CD4-positive, alpha-beta T cell treated with Interleukin-6 at 100 ng/mL for 8 hours (primary cell): ENCODE measurements around the gene VAV2.
A peak's percentile ranks its signal among the peaks of the same experiment; 100 is the strongest.
"Not testable (repeated sequence)": the region's sequence is repeated elsewhere in the genome, so short reads cannot be mapped to it uniquely, and the experiment has no call there.

ENCODE experiments used
- DNase-seq: peaks from one replicate; pipeline ENCODE4 v3.0.0-alpha.2; 2020; ENCODE audit warnings: mixed read lengths, low spot score

Gene VAV2

DNA sequence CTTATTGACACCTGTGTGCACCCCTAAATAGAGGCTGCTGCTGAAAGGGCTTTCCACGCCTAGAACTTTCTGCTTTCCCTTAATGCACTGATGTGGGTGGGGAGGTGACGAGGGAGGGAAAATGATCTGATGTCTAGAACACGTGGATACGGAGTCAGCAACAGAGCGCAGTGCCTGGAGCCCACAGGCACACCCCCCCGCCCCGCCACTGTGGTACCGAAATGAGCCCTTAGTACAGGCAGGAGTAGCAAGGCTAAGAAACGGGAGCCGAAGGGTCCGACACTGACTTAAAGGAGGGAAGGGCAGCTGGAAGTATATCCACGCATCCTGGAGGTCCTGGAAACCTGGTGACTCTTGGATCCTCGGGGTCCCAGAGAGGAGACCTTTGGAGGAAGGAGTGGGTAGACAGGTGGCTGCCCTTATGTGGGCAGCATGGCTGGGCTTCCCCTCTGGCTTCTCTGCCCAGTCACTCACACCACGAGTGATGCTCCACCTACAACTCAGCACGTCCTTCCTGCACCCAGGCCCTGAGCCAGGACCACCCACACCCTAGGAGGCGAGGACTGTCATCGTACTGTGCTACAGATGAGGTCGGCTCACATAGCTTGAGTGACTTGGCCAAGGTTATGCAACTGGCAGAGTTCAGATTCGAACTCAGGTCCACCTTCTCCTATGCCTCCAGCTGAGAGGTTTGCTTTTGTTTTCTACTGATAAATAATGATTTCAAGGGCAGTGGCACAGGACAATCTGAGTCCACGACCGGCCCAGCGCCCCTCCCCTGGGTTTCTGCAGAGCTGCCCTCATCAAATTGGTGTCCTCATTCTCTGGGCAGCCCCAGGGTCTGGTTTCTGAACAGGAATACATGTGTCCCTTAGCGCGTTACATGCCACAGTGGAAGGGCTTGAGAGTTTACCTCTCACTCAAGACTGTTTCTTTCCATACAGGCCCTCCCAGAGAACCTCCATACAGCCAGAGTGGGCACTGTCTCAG is 4.7 kb upstream of the VAV2 start:
- DNase-seq, result no peak

DNA sequence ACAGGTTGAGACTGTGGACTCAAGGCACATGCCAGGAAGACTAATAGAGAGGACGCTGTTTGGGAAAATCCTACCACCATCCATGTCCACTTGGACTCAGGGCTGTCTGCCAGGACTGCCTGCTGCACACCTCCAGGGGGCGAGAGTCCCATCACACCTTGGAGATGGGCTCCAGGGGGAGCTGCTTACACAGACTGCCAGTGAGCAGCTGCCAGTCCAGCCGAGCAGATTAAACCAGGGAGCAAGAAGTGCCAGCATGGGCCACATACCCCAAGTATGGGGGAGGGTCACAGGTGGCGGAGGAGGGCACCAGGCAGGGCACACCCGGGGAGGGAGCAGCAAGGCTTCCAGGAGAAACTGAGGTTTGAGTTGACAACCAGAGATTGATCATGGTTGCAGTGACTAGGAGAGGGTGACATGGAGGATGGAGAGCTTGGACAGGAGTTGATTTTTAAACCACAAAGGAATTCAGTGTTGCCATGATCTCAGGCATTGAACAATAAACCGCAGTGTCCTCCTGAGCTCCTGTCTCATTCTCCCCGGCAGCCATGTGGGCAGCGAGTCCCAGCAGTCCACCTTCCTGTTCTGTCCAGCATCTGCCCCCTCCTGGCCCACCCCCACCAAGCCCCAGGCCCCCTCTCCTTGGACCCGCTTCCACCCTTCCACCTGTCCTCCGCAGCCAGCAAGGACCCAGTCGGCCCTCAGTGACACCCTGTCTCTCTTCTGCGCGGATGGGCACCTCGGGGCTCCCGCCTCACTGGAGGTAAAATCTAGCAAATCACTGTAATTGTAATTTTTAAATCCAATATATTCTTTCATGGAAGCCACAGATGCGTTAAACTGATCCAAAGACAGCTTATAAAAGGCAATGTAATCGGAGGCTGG is 3.1 kb upstream of the VAV2 start:
- no peak for DNase-seq

DNA sequence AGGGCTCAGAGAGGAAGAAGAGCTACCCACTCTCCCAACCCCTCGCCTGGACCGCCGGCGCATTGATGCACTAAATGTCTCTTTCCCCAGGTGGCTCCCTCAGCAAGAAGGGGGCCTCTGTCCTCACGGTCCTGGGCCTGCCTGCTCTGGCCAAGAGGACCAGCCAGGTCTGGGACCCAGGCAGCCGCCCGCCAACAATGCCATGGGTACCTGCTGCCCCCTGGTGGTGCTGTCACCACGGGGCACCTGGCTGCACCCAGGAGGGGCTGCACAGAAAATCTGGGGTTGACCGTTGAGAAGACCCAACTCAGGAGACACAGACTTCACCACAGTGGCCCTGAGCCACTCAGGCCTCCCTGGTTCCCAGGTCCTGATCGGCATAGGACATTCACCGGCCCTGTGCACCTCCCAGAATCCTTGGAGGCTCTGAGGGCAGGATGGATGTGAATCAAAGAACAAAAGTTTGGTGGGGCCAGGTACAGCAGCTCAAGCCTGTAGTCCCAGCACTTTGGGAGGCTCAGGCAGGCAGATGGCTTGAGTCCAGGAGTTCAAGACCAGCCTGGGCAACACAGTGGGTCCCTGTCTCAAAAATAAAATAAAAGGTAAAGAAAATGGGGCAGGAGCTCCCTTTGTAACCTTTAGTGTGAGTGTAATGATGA is 2.4 kb upstream of the VAV2 start:
- peak; percentile 73 for DNase-seq

DNA sequence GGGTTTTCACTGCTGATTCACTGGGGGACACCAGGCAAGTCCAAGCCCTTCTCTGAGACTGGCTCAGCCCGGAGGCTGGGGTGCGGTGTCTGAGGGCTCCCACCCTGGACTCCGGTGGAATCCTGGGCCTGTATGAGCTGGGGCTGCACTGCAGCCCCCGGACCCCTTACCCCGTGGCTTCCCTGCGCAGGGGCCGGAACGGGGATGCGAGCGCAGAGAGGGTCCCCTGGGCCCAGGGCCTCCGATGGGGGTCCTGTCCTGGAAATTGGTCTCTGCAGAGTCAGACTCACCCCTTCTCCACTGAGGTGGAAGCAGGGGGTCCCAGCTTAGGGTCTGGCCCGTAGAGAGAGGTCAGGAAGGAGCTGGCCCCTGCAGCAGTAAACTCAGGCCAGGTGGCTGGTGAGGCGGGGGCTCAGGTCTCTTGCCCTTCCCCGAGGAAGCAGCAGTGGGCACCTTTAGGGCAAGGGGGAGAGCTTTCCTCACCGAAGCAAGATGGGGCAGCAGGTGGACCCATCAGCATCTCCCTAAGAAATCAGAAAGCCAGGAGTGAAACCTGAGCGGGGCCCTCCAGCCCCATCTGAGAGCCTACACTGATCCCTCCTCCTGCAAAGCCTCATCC is 1.6 kb upstream of the VAV2 start:
- DNase-seq, result no peak

DNA sequence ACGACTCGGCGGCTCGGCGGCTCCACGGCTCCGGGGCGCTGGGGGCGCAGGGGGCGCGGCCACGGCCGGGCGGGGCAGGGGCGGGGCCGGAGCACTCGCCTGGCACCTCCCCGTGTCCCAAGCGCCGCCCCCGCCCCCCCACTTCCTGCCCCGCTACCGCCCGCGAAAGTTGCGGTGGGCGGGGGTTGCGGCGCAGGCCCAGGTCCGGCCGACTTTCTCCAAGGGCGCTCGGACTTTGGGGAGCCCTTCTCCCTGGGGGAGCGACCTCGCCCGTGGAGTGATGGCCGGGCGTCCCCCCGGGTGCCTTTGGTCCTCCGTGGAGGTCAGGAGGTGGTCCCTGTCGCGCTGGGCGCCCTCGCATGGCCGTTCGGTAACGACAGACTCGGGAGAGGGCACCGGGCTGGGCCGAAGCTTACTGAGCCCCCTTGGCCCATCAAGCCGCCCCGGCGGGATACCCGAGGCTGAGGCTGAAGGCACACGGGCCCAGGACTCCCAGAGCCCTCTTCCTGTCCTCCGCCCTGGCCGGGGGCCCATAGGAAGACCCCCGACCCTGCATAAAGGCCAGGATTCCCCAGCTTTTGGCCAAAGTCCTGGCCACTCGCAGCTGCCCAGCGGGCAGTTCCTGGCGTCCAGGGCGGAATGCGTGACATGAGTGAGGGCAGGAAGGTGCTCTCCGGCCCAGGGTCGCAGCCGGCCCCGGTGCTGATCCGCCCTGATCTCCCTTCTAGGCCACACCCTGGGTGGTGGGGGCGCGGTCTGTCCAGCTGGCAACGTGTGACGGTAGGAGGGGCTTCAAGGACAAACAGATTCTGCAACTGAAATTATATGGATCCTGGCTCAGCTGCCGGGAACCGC is 883 bp upstream of the VAV2 start:
- peak; percentile 63 for DNase-seq

DNA sequence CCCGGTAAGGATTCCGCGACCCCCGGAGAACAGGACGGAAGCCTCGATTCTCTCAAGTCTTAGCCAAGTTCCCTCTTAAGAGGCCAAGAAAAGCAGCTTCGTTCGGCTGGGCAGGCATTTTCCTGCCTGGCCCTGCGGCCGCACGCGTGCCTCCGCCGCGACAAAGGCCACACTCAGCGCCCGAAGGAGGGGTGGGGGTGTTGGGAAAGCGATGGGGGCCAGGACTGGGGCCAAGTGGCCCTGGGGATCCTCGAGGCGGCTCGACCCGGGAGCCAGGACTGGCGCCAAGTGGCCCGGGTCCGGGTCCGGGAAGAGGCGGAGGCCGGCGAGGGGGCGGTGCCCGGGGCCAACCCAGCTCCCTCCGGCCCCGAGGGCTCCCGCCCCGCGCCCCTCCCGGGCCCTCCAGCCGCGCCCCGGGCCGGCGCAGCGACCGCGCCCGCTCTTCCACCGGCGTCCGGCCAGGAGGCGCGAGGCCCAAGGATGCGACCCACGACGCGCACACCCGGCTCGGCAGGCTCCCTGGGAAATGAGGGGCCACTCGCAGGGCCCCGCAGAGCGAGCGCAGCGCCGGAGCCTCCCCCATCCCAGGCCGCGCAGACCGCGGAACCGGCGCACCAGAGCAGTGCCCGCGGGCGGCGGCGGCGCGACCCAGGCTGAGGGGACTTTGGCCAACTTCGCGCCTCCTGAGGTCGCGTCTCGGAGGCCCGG is 756 bp downstream of the VAV2 start:
- no peak for DNase-seq

DNA sequence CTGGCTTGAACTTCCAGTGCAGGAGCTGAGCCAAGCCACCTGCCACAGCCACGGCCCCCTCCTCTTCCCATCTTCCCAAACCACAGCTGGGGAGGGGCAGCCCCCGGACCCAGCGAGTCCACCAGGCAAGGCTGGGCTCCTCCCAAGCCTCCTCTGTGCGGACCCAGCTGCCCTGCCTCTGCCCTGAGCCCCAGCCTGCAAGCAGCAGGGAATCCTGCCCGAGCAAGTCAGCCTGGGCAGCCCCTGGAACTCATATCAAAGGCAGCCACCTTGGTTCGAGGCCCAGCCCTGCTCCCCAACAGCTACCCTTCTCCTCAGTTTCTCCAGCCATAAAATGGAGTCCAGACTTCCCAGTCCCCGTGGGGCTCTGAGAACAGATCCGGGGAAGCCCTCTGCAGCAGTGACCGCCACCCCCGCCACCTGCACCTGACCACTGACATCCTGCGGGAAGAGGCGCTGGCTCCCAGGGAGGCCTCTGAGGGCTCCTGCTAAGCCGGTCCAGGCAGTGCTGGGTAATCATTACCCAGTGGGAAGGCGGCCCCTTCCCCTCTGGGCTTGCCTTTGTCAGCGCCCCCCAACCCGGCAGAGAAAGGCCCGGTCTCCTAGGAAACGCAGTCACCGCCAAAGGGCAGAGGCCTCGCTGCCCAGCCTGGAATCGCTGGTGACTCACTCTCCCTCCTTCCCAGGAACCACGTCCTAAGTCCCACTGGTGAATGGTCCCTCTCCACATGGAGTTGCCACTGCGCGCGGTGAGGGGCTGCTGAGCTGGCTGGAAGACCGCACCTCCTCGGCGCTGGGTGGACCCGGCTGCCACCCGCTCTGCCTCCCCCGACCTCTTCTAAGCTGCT is 1.5 kb downstream of the VAV2 start:
- no peak for DNase-seq

DNA sequence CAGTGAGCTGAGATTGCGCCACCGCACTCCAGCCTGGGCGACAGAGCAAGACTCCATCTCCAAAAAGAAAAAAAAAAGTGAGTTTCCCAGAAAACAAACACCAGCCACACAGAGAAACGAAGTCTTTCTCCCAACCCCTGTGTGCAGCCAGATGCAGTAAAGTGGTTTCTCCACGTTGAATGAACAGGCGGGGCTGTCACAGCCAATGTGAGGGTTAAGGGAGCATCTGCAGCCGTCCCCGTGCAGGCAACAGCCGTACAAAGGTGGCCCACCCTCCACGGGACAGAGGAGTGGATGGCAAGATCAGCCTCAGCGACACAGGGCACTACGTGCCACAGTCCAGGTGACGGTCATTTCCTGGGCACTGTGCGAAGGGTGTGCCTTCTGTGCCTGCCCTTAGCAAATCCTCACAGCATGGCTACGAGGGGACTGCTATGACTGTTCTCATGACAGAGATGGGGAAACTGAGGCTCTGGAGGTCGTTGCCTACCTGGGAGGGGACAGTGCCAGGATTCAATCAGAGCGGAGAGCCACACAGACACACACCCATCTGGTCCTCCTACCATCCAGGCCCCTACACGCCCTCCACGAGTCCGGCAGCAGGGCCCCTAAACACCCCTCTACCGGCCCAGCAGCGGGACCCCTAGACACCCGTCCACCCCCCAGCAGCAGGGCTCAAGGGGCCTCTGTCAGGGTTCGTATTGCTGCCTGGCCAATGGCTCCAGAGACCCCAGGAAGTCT is 2.3 kb downstream of the VAV2 start:
- no peak for DNase-seq

DNA sequence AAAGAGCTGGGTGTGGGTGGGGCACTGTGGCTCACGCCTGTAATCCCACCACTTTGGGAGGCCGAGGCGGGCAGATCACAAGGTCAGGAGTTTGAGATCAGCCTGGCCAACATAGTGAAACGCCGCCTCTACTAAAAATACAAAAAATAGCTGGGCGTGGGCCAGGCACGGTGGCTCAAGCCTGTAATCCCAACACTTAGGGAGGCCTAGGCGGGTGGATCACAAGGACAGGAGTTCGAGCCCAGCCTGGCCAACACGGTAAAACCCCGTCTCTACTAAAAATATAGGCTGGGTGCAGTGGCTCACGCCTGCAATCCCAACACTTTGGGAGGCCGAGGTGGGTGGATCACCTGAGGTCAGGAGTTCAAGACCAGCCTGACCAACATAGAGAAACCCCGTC is 3.4 kb downstream of the VAV2 start:
- DNase-seq, result not testable (repeated sequence)

DNA sequence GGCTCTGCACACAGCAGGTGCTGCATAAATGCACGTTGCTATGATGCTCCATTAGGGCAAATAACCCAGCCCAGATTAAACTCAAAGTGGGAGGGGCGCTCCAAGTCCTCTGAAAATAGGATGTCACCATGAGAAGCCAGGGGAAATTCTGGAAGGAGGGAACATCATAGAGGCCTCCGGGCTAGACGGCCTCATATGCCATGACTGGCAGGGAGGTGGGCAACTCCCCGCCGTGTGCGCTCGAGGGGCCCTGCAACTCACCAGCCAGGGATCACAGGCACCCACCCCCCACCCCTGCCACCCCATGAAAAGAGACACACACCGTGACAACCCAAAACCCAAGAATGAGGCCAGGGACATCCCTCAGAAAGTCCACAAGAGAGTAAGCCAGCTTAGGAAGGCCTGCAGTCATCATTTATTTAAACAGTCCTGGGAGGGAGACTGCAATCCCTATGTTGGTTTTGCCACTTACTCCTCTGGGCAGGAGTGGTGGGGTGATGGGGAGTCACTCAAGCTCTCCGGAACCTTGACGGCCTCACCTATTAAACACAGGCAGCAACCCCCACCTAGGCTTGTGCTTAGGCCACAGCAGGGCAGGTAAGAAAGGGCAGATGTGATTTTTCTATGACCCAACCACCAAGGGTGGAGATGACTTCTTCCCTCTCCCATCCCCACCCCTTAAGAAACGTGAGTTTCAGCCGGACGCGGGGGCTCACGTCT is 4.0 kb downstream of the VAV2 start:
- no peak for DNase-seq

DNA sequence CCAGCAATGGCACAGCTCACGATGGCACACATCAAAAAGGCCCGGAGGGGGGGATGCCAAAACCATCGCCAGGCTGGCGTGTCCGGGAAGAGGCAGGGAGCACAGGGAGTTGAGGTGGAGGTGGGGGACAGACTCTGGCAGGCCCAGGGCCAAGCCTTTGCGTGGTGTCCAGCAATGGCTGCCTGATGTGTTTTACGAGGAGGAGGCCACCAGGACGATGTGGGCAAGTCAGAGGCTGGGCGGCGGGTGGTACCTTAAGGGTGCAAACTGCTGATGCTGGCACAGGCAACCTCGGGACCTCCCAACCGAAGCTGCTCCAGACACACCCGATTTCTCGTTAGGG is 4.7 kb downstream of the VAV2 start:
- no peak for DNase-seq

DNA sequence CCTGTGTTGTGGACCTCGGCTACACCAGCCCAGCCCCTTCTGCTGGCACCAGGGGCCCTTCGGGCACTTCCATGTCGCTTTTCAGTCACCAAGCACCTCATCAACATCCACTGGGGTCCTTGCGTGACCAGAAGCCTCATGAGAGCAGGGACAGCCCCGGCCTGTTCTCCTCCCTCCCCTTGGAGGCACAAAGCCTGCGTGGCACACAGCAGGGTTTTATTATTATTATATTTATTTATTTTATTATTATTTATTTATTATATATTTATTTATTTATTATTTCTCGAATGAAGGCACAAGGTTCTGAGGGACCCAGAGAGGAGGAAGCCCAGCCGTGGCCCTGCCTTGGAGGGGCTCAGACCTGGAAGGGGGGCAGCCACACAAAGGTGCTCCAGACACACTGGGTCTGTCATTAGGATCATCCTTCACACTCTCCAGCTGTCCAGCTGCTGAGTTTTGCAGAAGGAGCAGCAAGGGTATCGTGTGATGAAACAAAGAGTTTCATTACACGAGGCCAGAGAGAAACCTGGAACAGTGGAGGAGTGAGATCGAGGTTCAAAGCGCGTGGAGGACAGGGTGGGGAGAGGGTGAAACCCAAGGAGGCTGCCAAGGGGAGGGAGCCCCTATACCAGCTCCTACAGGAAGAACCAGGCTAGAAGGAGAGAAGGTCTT is 5.2 kb downstream of the VAV2 start:
- no peak for DNase-seq

DNA sequence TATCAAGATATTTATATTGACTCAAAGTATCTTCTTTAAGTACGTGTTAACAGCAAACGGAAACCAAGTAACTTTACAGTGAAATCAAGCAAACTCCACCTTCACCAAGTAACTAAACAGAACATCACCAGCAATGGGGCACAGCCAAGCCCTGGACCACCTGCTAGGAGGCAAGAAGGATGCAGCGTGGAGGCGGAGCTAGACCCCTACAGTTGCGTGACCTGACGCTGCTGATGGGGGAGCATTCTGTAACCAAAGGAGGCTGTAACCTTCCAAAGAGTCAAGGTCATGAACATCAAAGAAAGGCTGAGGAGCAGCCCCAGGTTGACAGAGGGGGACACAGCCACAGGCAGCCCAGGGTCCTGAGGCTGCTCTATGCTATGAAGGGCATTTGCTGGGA is 6.1 kb downstream of the VAV2 start:
- no peak for DNase-seq

DNA sequence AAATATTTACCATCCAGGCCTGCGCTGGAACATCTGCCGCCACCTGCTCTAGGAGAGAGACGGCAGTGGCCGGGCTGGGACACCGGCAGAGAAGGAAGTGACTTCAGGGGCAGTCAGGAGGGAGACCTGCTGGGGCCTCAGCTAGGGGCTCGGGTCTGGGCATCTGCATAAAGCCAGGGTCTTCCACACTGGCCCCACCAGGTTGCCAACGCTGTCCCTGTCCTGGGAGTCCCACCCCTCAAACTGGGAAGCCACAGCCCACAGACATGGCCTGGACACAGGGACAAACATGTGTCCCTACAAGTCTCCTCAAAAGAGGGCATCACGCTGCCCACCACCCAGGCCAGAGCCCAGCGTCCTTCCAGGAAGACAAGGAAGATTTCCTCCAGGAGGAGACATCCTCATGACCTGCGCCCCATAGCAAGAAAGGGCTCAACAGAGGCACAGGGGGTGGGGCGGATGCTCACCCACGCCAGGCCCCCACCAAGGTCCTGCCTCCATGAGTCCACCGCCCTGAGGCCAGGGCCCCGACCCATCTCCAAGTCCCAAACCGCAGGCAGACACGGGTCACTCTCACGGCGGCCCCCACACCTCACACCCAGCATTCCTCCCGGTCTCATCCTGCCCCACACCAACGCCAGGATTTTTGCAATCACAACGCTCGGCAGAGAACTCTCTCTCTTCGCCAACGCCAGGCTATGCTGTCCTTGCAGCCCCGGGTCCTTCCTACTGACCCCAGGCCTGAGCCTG is 9.0 kb downstream of the VAV2 start:
- no peak for DNase-seq

DNA sequence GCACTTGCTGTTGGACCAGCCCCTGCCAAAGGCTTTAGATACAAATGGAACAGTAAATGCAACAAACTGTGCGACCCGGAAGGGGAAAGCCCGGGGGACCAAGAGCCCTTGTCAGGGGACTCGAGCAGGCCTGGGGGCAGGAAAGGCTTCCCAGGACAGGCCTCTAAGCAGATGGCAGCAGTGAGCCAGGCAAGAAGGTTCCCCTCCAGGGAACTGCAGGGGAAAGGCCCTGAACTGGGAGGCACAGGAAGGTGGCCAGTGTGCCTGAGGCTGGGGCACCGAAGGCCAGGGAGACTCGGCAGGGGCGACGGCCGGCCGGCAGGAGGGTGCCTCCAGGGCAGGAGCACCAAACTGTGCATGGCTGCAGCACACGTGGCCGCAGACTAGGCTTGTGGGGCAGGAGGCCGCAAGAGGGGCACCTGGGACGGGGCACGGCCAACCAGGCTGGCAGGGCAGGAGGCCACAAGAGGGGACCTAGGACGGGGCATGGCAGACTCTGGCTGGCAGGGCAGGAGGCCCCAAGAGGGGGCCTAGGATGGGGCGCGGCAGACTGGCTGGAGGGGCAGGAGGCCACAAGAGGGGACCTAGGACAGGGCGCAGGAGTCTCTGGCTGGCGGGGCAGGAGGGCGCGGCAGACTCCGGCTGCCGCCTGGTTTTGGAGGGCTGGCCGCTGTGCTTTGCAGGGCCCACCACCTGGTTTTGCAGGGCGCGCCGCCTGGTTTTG is 10.0 kb downstream of the VAV2 start:
- no peak for DNase-seq

DNA sequence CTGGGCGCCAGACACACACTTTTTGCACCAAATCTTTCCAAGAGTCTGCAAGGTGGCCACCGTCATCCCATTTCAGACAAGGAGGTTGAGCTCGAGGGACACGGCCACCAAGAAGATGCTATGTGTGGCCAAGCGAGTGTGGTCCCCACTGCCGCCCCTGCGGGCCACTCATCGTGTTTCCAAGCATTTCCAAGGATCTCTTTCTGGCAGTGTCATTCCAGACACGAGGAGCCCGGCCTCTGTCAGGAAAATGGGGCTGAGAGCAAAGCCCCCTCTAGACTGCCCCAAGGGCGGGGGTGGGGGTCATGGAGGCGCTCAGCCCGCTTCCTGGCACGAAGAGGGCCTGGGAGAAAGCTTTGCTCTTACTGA is 10.6 kb downstream of the VAV2 start:
- no peak for DNase-seq
